ENCODE data around the gene ADD3. TPM values are rescaled to one million over a fixed set of nuclear protein-coding genes. Genes with fewer than 3 reads are reported as not detected.
A peak's percentile ranks its signal among the peaks of the same experiment; 100 is the strongest.
"Not testable (repeated sequence)": the region's sequence is repeated elsewhere in the genome, so short reads cannot be mapped to it uniquely, and the experiment has no call there.

ADD3 gene
- polyA plus RNA-seq, 3 donors, result 94.8 to 126 (median 111) TPM

GRCh38 chr10:110044681-110045080 lies 36.9 kb downstream of the ADD3 start:
- Mint-ChIP-seq H3K27ac (peak overlapping the region in 1 of 7 donors; percentile 31), H3K4me3 (no peak overlapping the region), H3K4me1 (peaks cover 12% of the 10 kb centered on the region), H3K9me3 (peaks cover 4 to 14% (median 12%) of the 10 kb centered on the region in 7 donors), H3K36me3 (peaks cover 14 to 19% of the 10 kb centered on the region in 2 donors), H3K27me3 (ENCODE audit: low read depth in 3 of 3) (peaks cover 0 to 3% (median 0%) of the 10 kb centered on the region in 3 donors)
- peaks cover 96% of the 10 kb centered on the region for H3K79me2 ChIP-seq (ENCODE audit: insufficient read depth, low read length)
- no peak overlapping the region for H3K9ac ChIP-seq (ENCODE audit: insufficient read depth, low read length, poor library complexity, severe bottlenecking)
- peaks cover 0 to 2% of the 10 kb centered on the region in 2 donors for H3K4me1 ChIP-seq (ENCODE audit: control insufficient read depth in 1 of 2, insufficient read depth in 2 of 2, low read length in 2 of 2)
- H4K20me1 ChIP-seq (ENCODE audit: insufficient read depth, low read length), result peaks cover 19% of the 10 kb centered on the region
- H3K4me2 ChIP-seq (replicated peaks; ENCODE audit: extremely low read depth, low read length, poor library complexity, severe bottlenecking), result no peak overlapping the region
- H2AFZ ChIP-seq (ENCODE audit: insufficient read depth, low read depth, low read length, poor library complexity, severe bottlenecking), result no peak overlapping the region
- 100% methylated on average over 1 of the region's 2 CpGs for WGBS (ENCODE audit: insufficient coverage)
- no peak for DNase-seq
- H3K36me3 ChIP-seq (replicated peaks in 1 of 2; ENCODE audit: control insufficient read depth in 1 of 2, insufficient read depth in 2 of 2, low read length in 2 of 2), result peaks cover 0 to 21% of the 10 kb centered on the region in 2 donors
- TF ChIP-seq CTCF (IDR thresholded peaks at IDR 0.05), result no peak
- H3K27ac ChIP-seq (ENCODE audit: low read depth in 1 of 2, low read length in 2 of 2), result no peak overlapping the region
- H3K9me3 ChIP-seq (replicated peaks in 1 of 2; ENCODE audit: control insufficient read depth in 1 of 2, insufficient read depth in 1 of 2, low read length in 2 of 2), result peaks cover 13 to 15% of the 10 kb centered on the region in 2 donors
- intact Hi-C loops (cut with micrococcal nuclease), result no loop called here
- H3K4me3 ChIP-seq (replicated peaks in 1 of 3; ENCODE audit: low read depth in 2 of 3, low read length in 3 of 3), result no peak overlapping the region
- no peaks in the 10 kb centered on the region for H3K27me3 ChIP-seq (ENCODE audit: control insufficient read depth in 2 of 2, insufficient read depth in 2 of 2, low read length in 2 of 2)

GRCh38 chr10:110045772-110046171 lies 38.0 kb downstream of the ADD3 start:
- Histone ChIP-seq H2AFZ (ENCODE audit: insufficient read depth, low read depth, low read length, poor library complexity, severe bottlenecking) (no peak overlapping the region), H3K36me3 (replicated peaks in 1 of 2; ENCODE audit: control insufficient read depth in 1 of 2, insufficient read depth in 2 of 2, low read length in 2 of 2) (peaks cover 0 to 21% of the 10 kb centered on the region in 2 donors), H3K27ac (ENCODE audit: low read depth in 1 of 2, low read length in 2 of 2) (no peak overlapping the region), H3K9me3 (replicated peaks in 1 of 2; ENCODE audit: control insufficient read depth in 1 of 2, insufficient read depth in 1 of 2, low read length in 2 of 2) (peaks cover 13 to 15% of the 10 kb centered on the region in 2 donors), H3K4me3 (replicated peaks in 1 of 3; ENCODE audit: low read depth in 2 of 3, low read length in 3 of 3) (no peak overlapping the region), H3K4me2 (replicated peaks; ENCODE audit: extremely low read depth, low read length, poor library complexity, severe bottlenecking) (no peak overlapping the region), H3K4me1 (ENCODE audit: control insufficient read depth in 1 of 2, insufficient read depth in 2 of 2, low read length in 2 of 2) (peaks cover 0 to 1% of the 10 kb centered on the region in 2 donors), H3K79me2 (ENCODE audit: insufficient read depth, low read length) (peaks cover 95% of the 10 kb centered on the region), H3K27me3 (ENCODE audit: control insufficient read depth in 2 of 2, insufficient read depth in 2 of 2, low read length in 2 of 2) (no peaks in the 10 kb centered on the region), H3K9ac (ENCODE audit: insufficient read depth, low read length, poor library complexity, severe bottlenecking) (no peak overlapping the region), H4K20me1 (ENCODE audit: insufficient read depth, low read length) (peaks cover 11% of the 10 kb centered on the region)
- H3K9me3 Mint-ChIP-seq, result peaks cover 4 to 14% (median 12%) of the 10 kb centered on the region in 7 donors
- peaks cover 17 to 24% of the 10 kb centered on the region in 2 donors for H3K36me3 Mint-ChIP-seq
- WGBS (ENCODE audit: insufficient coverage), result no CpG with 5 or more reads among the region's 2 CpGs
- peaks cover 8% of the 10 kb centered on the region for H3K4me1 Mint-ChIP-seq
- peak overlapping the region in 2 of 7 donors; percentile 18 to 45 for H3K27ac Mint-ChIP-seq
- no peak overlapping the region for H3K4me3 Mint-ChIP-seq
- TF ChIP-seq CTCF (IDR thresholded peaks at IDR 0.05), result no peak
- H3K27me3 Mint-ChIP-seq (ENCODE audit: low read depth in 3 of 3), result peaks cover 0 to 1% (median 0%) of the 10 kb centered on the region in 3 donors
- intact Hi-C loops (cut with micrococcal nuclease), result no loop called here
- DNase-seq, result no peak

GRCh38 chr10:110048145-110048544 lies 40.4 kb downstream of the ADD3 start:
- Mint-ChIP-seq H3K27ac (peak overlapping the region in 1 of 7 donors; percentile 66), H3K9me3 (peaks cover 4 to 14% (median 12%) of the 10 kb centered on the region in 7 donors), H3K4me1 (peaks cover 13% of the 10 kb centered on the region), H3K36me3 (peaks cover 17 to 30% of the 10 kb centered on the region in 2 donors)
- Histone ChIP-seq H3K9me3 (replicated peaks in 1 of 2; ENCODE audit: control insufficient read depth in 1 of 2, insufficient read depth in 1 of 2, low read length in 2 of 2) (peaks cover 13 to 15% of the 10 kb centered on the region in 2 donors), H3K36me3 (replicated peaks in 1 of 2; ENCODE audit: control insufficient read depth in 1 of 2, insufficient read depth in 2 of 2, low read length in 2 of 2) (peaks cover 0 to 21% of the 10 kb centered on the region in 2 donors), H3K79me2 (ENCODE audit: insufficient read depth, low read length) (peaks cover 90% of the 10 kb centered on the region)
- H2AFZ ChIP-seq (ENCODE audit: insufficient read depth, low read depth, low read length, poor library complexity, severe bottlenecking); H3K27me3 ChIP-seq (ENCODE audit: control insufficient read depth in 2 of 2, insufficient read depth in 2 of 2, low read length in 2 of 2); H3K4me3 ChIP-seq (replicated peaks in 1 of 3; ENCODE audit: low read depth in 2 of 3, low read length in 3 of 3); H3K4me2 ChIP-seq (replicated peaks; ENCODE audit: extremely low read depth, low read length, poor library complexity, severe bottlenecking); H3K9ac ChIP-seq (ENCODE audit: insufficient read depth, low read length, poor library complexity, severe bottlenecking); DNase-seq; H3K4me1 ChIP-seq (ENCODE audit: control insufficient read depth in 1 of 2, insufficient read depth in 2 of 2, low read length in 2 of 2); H3K27me3 Mint-ChIP-seq (ENCODE audit: low read depth in 3 of 3); intact Hi-C loops (cut with micrococcal nuclease); H3K27ac ChIP-seq (ENCODE audit: low read depth in 1 of 2, low read length in 2 of 2); H3K4me3 Mint-ChIP-seq; H4K20me1 ChIP-seq (ENCODE audit: insufficient read depth, low read length): not testable (repeated sequence)
- WGBS (ENCODE audit: insufficient coverage), result 100% methylated on average over 1 of the region's 2 CpGs

All from CD14-positive monocyte (primary cell).